Measurements from ENCODE around the gene CHTF8. TPM values are rescaled to one million over a fixed set of nuclear protein-coding genes. Genes with fewer than 3 reads are reported as not detected.

CHTF8 gene
- total and polyA plus RNA-seq, 12 donors = 17.2 to 80.6 (median 53.6) TPM

DNA sequence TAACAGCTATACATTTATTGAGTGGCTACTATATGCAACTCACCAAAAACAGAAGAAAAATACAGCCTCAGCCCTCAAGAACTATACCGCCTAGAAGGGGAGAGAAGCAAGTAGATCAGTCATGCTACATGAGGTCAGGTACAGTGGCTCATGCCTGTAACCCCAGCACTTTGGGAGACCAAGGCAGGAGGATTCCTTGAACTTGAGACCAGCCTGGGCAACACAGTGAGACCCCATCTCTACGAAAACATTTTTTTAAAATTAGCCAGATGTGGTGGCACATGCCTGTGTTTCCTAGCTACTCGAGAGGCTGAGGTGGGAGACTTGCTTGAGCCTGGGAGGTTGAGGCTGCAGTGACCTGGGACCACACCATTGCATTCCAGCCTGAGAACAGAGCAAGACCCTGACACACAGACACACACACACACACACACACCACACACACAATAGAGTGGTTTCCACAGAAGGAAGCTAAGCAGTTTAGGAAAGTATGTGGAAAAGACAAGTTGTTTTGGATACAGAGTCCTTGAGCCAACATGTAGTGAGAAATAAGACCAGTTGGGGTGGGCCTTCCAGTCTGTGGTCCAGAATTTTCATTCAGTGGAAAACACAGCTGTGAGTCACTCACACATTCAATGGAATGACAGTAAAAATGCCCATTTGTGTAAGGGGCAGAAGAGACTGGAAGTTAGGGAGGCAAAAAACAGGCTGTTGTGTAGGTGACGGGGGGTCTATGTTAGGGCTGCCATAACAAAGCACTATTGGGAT is 43.8 kb upstream of the CHTF8 start:
- peaks cover 0 to 53% (median 39%) of the 10 kb centered on the region in 9 donors for H3K4me1 ChIP-seq
- H3K27ac ChIP-seq = peak overlapping the region in 1 of 10 donors; percentile 36
- H3K4me3 ChIP-seq = no peak overlapping the region
- no peak for DNase-seq
- no peak for TF ChIP-seq CTCF (IDR thresholded peaks at IDR 0.05)
- WGBS, 2 donors = 94 to 97% methylated on average over 4 of the region's 4 CpGs
- ATAC-seq = no peak
- intact Hi-C loops (cut with DNase I) = no loop called here
- H3K9me3 ChIP-seq = no peaks in the 10 kb centered on the region
- H3K36me3 ChIP-seq = no peaks in the 10 kb centered on the region
- H3K27me3 ChIP-seq = no peaks in the 10 kb centered on the region

- WGBS, 2 donors = 61 to 64% methylated on average over 6 of the region's 6 CpGs
- no peak for TF ChIP-seq CTCF (IDR thresholded peaks at IDR 0.05)
- intact Hi-C loops (cut with DNase I) = no loop called here
- DNase-seq = no peak
- ATAC-seq = peak in 2 of 8 donors; percentile 3 to 18
- Histone ChIP-seq H3K4me3 (peak overlapping the region in 1 of 10 donors; percentile 4), H3K36me3 (peaks cover 0 to 43% (median 20%) of the 10 kb centered on the region in 9 donors), H3K4me1 (peaks cover 0 to 44% (median 20%) of the 10 kb centered on the region in 9 donors), H3K27me3 (no peaks in the 10 kb centered on the region), H3K27ac (peak overlapping the region in 6 of 10 donors; percentile 44 to 83 (median 52)), H3K9me3 (no peaks in the 10 kb centered on the region)
Observed at GRCh38 chr16:69171325-69172084, 39.1 kb upstream of the CHTF8 start.

- DNase-seq = no peak
- Histone ChIP-seq H3K27me3 (no peaks in the 10 kb centered on the region), H3K27ac (no peak overlapping the region), H3K4me1 (peaks cover 0 to 47% (median 20%) of the 10 kb centered on the region in 9 donors), H3K36me3 (peaks cover 0 to 61% (median 31%) of the 10 kb centered on the region in 9 donors), H3K9me3 (no peaks in the 10 kb centered on the region), H3K4me3 (no peak overlapping the region)
- TF ChIP-seq CTCF (IDR thresholded peaks at IDR 0.05) = no peak
- 91 to 94% methylated on average over 6 of the region's 6 CpGs for WGBS, 2 donors
- no peak for ATAC-seq
- intact Hi-C loops (cut with DNase I) = no loop called here
Observed at GRCh38 chr16:69169607-69170352, 37.4 kb upstream of the CHTF8 start.

- Histone ChIP-seq H3K9me3 (no peaks in the 10 kb centered on the region), H3K4me3 (no peak overlapping the region), H3K27ac (no peak overlapping the region), H3K4me1 (peaks cover 0 to 41% (median 15%) of the 10 kb centered on the region in 9 donors), H3K27me3 (no peaks in the 10 kb centered on the region), H3K36me3 (peaks cover 0 to 68% (median 31%) of the 10 kb centered on the region in 9 donors)
- ATAC-seq (no peak), DNase-seq (no peak)
- WGBS, 2 donors = 91 to 97% methylated on average over 4 of the region's 4 CpGs
- TF ChIP-seq CTCF (IDR thresholded peaks at IDR 0.05) = no peak
- intact Hi-C loops (cut with DNase I) = no loop called here
Observed at GRCh38 chr16:69169051-69169450, 36.7 kb upstream of the CHTF8 start.
